Upper lobe of left lung (tissue), 4 donors: ENCODE data around the gene INIP.

ENCODE experiments used
- EP300 ChIP-seq, 4 donors: sonication (generic); formaldehyde crosslinking; IDR thresholded peaks; one replicate each; pipeline ENCODE4 v1.5.1; 2017; ENCODE audit warnings: antibody characterized with exemption in 4 of 4, control low read depth in 2 of 4
- POLR2A ChIP-seq, 4 donors: fragments of 450-650 bp; IDR thresholded peaks; one replicate each; pipeline ENCODE4 v1.5.1; 2016 to 2017; ENCODE audit warnings: antibody characterized with exemption in 4 of 4, mild to moderate bottlenecking in 2 of 4

DNA sequence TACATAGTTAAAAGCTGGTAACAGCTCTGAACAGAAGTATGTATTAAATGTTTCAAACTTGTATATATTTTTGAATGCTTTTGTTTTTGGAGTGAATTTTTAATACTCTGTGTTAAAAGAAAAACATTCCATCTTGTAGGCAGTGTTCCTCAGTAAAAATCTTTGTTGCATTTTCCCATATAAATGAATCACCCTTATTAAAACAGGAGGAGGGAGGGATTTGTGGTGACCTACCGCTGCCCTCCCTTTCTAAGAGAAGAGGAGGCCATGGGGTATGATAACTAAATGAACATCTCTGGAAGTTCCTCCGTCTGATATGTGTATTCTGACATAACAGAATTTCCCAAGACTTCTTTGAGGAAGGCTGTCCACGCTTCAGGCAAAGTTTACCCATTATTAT is 53.4 kb downstream of the INIP start:
- TF ChIP-seq EP300 (IDR thresholded peaks at IDR 0.05) (no peak), POLR2A (IDR thresholded peaks at IDR 0.05) (no peak)
